K562 (cell line): ENCODE results near the gene GEMIN7. TPM values are rescaled to one million over a fixed set of nuclear protein-coding genes. Genes with fewer than 3 reads are reported as not detected.

ENCODE experiments used
- CREM ChIP-seq: IDR thresholded peaks from 2 replicates; pipeline ENCODE4 v1.6.1; 2014; ENCODE audit warnings: antibody characterized with exemption, low read depth
- HDAC1 ChIP-seq, 2 experiments: fragments of 450-650 bp; IDR thresholded peaks; 2 replicates each; pipeline ENCODE4 v1.6.1; 2016 to 2017; ENCODE audit warnings: inconsistent platforms in 1 of 2, mild to moderate bottlenecking in 1 of 2, moderate library complexity in 1 of 2
- KDM4B ChIP-seq, 2 experiments: fragments of 450-650 bp in 1 of 2; sonication (generic) in 1 of 2; IDR thresholded peaks; 2 replicates each; pipeline ENCODE4 v1.6.1; 2016 to 2017; ENCODE audit warnings: borderline replicate concordance in 2 of 2, antibody characterized with exemption in 1 of 2, low read depth in 1 of 2, mild to moderate bottlenecking in 1 of 2
- KLF1 ChIP-seq: fragments of 450-650 bp; IDR thresholded peaks from 2 replicates; pipeline ENCODE4 v1.6.1; 2016; ENCODE audit warnings: missing genetic modification characterization, missing compliant biosample characterization
- MEIS2 ChIP-seq: fragments of 450-650 bp; IDR thresholded peaks from 2 replicates; pipeline ENCODE4 v1.6.1; 2014; ENCODE audit warnings: mild to moderate bottlenecking; ENCODE audit not compliant: partially characterized antibody
- MTA3 ChIP-seq: fragments of 450-650 bp; formaldehyde crosslinking; IDR thresholded peaks from 2 replicates; pipeline ENCODE4 v1.6.1; 2017; ENCODE audit warnings: mild to moderate bottlenecking, borderline replicate concordance
- RERE ChIP-seq: sonication (generic); formaldehyde crosslinking; IDR thresholded peaks from 2 replicates; pipeline ENCODE4 v1.8.0; 2023; ENCODE audit warnings: missing genetic modification reagents, mild to moderate bottlenecking, borderline replicate concordance
- RNF2 ChIP-seq: sonication (generic); IDR thresholded peaks from 2 replicates; pipeline ENCODE4 v1.6.1; 2016
- TAF9B ChIP-seq: fragments of 450-650 bp; IDR thresholded peaks from 2 replicates; pipeline ENCODE4 v1.6.1; 2018; ENCODE audit warnings: mild to moderate bottlenecking; ENCODE audit not compliant: partially characterized antibody
- USF1 ChIP-seq: sonication (generic); formaldehyde crosslinking; IDR thresholded peaks from 2 replicates; pipeline ENCODE4 v1.9.0; 2022; ENCODE audit warnings: mild to moderate bottlenecking, missing genetic modification reagents
- ZBTB33 ChIP-seq: sonication (generic); formaldehyde crosslinking; IDR thresholded peaks from 2 replicates; pipeline ENCODE4 v1.8.1; 2023; ENCODE audit warnings: mild to moderate bottlenecking, missing genetic modification reagents
- ZNF589 ChIP-seq: fragments of 200-800 bp; sonication (Bioruptor generic); IDR thresholded peaks from 2 replicates; pipeline ENCODE4 v1.6.1; 2016; ENCODE audit warnings: low read depth, missing genetic modification characterization, missing compliant biosample characterization
- polyA plus RNA-seq, 8 experiments: library from polyadenylated mRNA; depleted of rRNA in 4 of 8; stranded (reverse) in 5 of 8; unstranded in 3 of 8; fragments of >200 nt; fragmentation: Nextera tagmentation in 2 of 8; fragmentation: Illumina TruSeq in 1 of 8; extraction: Ambion mirVana in 2 of 8; extraction: Trizol in 1 of 8; gene quantifications; 2 replicates each; pipeline versions ENCODE4 v1.2.1 to v1.2.3, GENCODE V29; 2011 to 2014; ENCODE audit warnings: inconsistent platforms in 1 of 8, missing spikeins in 1 of 8
- total RNA-seq, 7 experiments: library from RNA; depleted of rRNA in 6 of 7; stranded (reverse); fragments of >200 nt in 6 of 7; fragmentation: Illumina TruSeq in 2 of 7; extraction: Trizol in 2 of 7; gene quantifications; 2 replicates each; pipeline versions ENCODE4 v1.2.1 to v1.2.3, GENCODE V29; 2011 to 2021; ENCODE audit warnings: low replicate concordance in 1 of 7

Gene GEMIN7
- total and polyA plus RNA-seq, 9 of the 15 experiments (the other 6 are each of a cell fraction or from before 2014, with no cell fraction given), result 23.1 to 124 (median 54.9) TPM

- no peak; the same call in 1 of the 2 replicates for TF ChIP-seq RERE (CRISPR knock-in tag)
- peak; percentile 93 for TF ChIP-seq USF1
- 0 out of 2 replicates have a peak, but pooled peaks have one; percentile 50 for TF ChIP-seq ZNF589
- TF ChIP-seq TAF9B, result peak; percentile 94
- TF ChIP-seq ZBTB33, result peak; percentile 83
- 0 out of 2 replicates have a peak, but pooled peaks have one; percentile 77 for TF ChIP-seq KLF1 (tag)
- peak in 1 of 2 experiments; percentile 86; a peak in 2 of 4 replicates for TF ChIP-seq KDM4B (IDR thresholded peaks at IDR 0.05; ENCODE audit: borderline replicate concordance in 2 of 2, low read depth in 1 of 2)
- TF ChIP-seq RNF2, result peak; percentile 63; the same call in 1 of the 2 replicates
- TF ChIP-seq MTA3, result peak; percentile 89
- peak; percentile 64 for TF ChIP-seq CREM
- peak; percentile 90 for TF ChIP-seq MEIS2
- TF ChIP-seq HDAC1 (IDR thresholded peaks at IDR 0.05), result 0 out of 4 replicates have a peak, but pooled peaks of 1 of the 2 experiments have one; percentile 76
Observed at GRCh38 chr19:45079063-45079910, at the start of gene GEMIN7 (continued).
